ENCODE measurements around the gene TEAD1.

TEAD1 gene

DNA sequence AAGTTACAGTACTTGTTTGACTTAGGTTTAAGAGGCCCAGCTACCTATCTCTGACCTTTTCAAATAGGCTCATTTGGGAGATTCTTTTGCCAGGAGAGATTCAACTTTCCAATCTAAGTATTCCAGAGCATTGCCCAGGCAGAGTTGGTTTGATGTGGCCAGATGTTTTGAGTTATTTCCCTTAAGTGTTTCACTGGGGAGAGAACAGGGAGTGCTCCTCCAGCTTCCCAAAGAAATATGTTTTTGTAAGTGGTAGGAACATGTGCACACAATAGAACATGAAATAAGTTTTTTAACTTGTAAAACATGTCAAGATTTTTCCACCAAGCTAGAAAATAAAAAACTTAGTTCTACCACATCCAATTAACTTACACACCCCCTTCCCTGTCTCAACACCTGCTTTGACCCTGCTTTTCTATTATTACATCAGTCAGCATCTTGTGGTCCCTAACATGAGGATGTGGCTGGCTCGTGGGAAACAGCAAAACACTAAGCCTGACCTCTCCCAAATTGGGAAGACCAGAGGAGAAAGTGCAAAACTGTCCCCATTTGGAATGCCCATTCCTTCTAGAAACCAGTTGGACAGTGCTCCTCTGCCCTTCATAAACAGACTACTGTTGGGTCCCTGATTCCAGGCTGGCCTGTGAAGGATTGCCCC is 264.5 kb downstream of the TEAD1 start:
- TF ChIP-seq, protein P1, sequence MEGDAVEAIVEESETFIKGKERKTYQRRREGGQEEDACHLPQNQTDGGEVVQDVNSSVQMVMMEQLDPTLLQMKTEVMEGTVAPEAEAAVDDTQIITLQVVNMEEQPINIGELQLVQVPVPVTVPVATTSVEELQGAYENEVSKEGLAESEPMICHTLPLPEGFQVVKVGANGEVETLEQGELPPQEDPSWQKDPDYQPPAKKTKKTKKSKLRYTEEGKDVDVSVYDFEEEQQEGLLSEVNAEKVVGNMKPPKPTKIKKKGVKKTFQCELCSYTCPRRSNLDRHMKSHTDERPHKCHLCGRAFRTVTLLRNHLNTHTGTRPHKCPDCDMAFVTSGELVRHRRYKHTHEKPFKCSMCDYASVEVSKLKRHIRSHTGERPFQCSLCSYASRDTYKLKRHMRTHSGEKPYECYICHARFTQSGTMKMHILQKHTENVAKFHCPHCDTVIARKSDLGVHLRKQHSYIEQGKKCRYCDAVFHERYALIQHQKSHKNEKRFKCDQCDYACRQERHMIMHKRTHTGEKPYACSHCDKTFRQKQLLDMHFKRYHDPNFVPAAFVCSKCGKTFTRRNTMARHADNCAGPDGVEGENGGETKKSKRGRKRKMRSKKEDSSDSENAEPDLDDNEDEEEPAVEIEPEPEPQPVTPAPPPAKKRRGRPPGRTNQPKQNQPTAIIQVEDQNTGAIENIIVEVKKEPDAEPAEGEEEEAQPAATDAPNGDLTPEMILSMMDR (IDR thresholded peaks at IDR 0.05; ENCODE audit: low read depth, low read length) = no peak
- DNase-seq (ENCODE audit: extremely low read depth, low read depth) = no peak

DNA sequence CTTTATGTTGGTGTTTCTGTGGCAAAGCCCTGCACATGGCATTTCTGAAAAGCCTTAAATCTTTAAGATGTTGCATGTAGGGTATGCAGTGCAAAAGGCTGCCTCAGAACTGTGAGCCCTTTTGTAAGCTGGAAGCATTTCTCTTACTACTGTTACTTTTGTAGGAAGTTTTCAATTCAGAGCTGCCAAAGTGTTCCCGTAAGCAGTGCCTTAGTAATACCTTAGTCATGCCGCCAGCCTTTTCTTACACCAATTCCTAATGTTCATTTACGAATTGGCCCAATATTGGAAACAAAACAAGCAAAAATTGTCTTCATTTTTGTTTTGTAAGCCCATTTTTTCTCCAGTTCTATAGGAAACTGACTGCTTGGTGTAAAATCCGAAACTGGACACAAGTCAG is 267.4 kb downstream of the TEAD1 start:
- TF ChIP-seq, protein P1 (IDR thresholded peaks at IDR 0.05; ENCODE audit: low read depth, low read length) = no peak
- no peak for DNase-seq (ENCODE audit: extremely low read depth, low read depth)

DNA sequence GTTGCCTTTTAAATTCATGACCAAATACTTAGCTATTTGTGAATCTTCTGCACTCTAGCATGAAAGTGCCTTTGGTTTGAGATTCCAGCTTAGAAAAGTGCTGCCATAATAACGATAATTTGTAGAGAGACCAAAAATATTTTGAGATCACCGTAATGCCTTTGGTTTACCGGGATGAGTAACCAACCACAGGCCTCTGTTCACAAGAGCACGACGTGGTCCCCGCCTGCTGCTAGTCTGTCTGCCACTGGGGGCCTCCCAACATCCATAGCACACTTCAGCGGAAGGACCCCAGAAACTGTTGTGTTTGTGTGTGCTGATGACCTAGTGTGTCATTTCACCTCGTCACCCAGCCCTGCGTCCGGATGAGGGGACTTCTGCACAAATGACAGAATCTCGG is 267.9 kb downstream of the TEAD1 start:
- DNase-seq (ENCODE audit: extremely low read depth, low read depth) = no peak
- TF ChIP-seq, protein P1 (IDR thresholded peaks at IDR 0.05; ENCODE audit: low read depth, low read length) = no peak

DNA sequence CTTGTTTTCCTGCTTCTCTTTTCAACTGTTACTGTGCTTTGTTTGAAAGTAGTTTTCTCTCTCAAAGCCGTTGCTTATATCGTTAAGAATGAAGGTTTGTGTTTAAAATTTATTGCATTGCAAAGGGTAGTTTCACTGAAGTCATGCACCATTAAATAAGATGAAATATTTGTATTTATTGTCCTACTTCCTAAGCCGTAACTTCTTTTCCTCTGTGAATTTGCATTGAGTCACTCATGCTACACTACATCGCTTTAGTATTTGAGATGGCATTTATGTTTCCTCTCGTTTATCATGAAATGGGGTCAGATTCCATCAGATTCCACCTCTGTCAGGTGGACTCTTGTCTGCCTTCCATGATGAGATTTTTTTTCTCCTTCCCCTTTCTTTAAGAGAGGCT is 269.1 kb downstream of the TEAD1 start:
- TF ChIP-seq, protein P1 (IDR thresholded peaks at IDR 0.05; ENCODE audit: low read depth, low read length) = no peak

DNA sequence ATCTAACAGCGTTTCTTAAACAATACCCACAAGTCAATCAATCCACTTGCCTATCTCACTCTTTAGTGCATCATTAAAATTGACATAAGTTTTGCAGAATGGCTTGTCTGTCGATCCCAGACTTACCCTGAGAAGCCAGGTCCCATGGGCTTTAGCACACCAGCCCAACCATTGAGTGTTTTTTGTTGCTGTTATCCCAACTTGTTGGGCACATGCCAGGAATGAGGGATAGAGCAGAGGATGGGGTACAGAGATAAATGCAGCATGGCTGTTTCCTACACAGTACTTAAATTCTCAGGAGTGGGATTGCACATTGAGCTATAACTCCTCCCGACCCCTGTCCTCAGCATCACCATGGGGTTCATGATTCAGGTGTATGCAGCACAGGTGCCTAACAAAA is 270.7 kb downstream of the TEAD1 start:
- TF ChIP-seq, protein P1 (IDR thresholded peaks at IDR 0.05; ENCODE audit: low read depth, low read length) = no peak
- DNase-seq (ENCODE audit: extremely low read depth, low read depth) = no peak

More for the DNA sequence above, 269.1 kb downstream of the TEAD1 start:
- DNase-seq (ENCODE audit: extremely low read depth, low read depth) = no peak

DNA sequence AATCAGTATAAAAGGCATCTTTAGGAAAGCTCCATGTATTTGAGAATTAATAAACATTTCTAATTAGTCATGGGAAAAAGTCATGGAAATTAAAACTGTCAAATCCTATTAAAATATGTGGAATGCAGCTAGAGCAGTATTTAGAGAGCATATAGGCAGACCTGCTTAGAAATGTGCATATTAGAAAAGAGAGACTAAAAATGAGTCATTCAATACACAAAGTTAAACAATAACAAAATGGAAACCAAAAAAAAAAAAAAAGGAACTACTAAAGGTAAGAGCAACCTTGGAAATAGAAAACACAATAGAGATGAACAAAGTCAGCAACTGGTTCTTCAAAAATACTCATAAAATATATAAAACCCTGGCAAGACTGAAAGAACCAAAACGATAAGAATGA is 275.2 kb downstream of the TEAD1 start:
- TF ChIP-seq, protein P1 (IDR thresholded peaks at IDR 0.05; ENCODE audit: low read depth, low read length) = no peak
- DNase-seq (ENCODE audit: extremely low read depth, low read depth) = no peak

DNA sequence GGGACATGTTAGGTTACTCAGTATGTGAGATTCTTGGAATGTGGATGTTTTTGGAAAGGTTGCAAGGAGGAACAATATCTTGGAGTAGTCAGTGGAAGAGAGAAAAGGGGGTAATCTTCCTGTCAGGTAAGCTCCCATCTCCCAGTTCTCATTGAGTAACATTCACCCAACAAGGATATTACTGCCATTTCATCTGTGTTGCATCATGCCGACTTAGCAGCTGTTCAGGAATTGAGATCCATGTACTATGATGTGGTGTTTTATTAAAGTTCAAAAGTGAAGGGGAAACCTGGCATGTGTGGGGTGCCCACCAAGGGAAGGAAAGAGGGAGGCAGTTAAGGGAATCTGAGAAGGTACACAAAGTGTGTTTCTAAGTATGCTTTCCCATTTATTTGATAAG is 276.4 kb downstream of the TEAD1 start:
- no peak for DNase-seq (ENCODE audit: extremely low read depth, low read depth)
- TF ChIP-seq, protein P1 (IDR thresholded peaks at IDR 0.05; ENCODE audit: low read depth, low read length) = no peak
